ENCODE results near the gene GSDMA.
A peak's percentile ranks its signal among the peaks of the same experiment; 100 is the strongest.

Gene GSDMA, protein sequence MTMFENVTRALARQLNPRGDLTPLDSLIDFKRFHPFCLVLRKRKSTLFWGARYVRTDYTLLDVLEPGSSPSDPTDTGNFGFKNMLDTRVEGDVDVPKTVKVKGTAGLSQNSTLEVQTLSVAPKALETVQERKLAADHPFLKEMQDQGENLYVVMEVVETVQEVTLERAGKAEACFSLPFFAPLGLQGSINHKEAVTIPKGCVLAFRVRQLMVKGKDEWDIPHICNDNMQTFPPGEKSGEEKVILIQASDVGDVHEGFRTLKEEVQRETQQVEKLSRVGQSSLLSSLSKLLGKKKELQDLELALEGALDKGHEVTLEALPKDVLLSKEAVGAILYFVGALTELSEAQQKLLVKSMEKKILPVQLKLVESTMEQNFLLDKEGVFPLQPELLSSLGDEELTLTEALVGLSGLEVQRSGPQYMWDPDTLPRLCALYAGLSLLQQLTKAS

GRCh38 chr17:39962642-39963220, at the start of gene GSDMA:
GSDMA (plus strand) TSS chr17:39963004; CDS start chr17:39965688, 2,684 bp downstream.
- no peak for DNase-seq (ENCODE audit: low spot score)

DNA sequence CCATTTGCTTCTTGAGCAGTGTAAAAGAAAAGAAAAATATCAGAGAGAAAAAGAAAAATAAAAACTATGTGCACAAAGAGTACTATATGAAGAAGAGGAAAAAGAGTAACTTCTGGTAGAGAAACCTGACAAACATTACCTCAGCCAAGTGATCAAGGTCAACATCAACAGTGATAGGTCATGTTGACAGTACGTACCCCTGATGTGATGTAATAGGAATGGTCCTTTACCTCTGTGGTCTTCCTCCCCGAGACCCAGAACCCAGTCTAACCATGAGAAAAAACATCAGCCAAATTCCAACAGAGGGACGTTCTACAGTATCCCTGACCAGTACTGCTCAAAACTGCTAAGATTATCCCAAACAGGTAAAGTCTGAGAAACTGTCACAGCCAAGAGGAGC, 48.8 kb upstream of the GSDMA start:
- DNase-seq (ENCODE audit: low spot score) = no peak

GRCh38 chr17:39915559-39915958, 47.2 kb upstream of the GSDMA start:
- DNase-seq (ENCODE audit: low spot score) = no peak

GRCh38 chr17:39916918-39917317, 45.9 kb upstream of the GSDMA start:
- DNase-seq (ENCODE audit: low spot score) = no peak

DNA sequence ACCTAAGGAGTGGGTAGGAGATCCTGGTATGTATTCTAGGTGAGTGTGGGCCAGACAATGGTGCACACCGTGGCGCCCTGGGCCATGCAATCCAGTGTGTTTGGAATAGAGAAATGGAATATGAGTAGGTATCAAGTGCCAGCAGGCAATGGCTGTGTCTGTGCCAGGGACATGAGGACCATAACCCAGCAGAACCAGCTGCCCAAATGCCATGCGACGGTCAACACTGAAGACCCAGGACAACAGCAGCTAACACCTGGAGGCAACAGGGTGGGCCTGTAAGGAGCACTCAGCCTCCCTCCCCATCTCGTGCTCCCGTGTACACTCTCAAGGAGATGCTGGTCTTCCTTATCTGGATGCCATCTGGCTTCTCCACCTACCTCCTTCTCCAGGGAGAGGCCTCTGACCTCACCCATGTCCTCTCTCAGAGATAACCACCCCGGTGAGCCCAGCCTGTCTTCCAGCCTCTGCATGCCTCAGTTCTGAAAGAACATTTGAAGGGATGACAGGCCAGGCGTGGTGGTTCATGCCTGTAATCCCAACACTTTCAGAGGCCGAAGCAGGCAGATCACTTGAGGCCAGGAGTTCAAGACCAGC, 43.6 kb upstream of the GSDMA start:
- no peak for DNase-seq (ENCODE audit: low spot score)

DNA sequence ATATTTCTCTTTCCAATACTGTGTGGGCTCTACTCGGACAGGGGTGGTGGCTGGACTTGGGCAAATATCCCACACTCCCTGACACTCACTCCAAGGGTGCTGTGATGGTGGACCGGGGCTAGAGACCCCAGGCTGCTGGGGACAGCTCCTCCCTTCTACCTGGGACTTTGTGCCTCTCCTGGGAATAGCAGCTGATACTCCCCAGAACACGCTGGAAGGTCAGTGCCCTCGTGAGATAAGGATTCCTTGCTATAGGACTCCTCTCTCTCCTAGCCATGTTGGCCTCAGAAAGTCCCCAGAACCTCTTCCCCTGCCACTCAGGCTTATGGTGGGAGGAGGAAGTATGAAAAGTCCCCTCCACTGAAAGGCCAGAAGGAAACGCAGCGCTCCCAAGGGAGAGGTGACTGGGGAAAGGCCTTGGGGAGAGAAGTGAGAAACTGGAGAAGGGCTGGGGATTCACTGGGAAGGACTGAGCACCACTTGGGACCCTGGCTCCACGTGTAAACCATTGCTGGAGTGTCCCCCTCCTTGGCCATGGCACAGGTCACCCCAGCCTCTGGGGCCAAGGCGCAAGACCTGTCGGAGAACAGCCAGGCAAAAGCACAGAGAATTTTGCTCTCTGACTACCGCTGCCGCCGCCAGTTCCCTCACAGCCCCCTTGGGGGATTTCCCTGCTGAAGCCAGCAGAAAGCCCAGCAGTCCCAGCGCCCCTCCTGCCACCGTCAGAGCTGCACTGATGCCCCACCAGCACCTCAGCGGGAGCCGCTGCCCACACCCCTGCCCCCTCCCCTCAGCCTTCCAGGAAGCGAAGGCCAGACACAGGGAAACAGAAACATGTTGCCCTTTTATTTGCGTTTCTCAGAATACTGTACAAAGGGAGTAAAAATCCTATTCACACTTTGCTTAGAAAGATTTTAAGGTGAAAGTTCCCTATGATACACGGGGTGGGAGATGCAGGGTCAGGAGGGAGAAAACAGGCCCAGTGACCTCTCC, 42.3 kb upstream of the GSDMA start:
- DNase-seq (ENCODE audit: low spot score) = no peak

GRCh38 chr17:39921323-39921722, 41.5 kb upstream of the GSDMA start:
- no peak for DNase-seq (ENCODE audit: low spot score)

DNA sequence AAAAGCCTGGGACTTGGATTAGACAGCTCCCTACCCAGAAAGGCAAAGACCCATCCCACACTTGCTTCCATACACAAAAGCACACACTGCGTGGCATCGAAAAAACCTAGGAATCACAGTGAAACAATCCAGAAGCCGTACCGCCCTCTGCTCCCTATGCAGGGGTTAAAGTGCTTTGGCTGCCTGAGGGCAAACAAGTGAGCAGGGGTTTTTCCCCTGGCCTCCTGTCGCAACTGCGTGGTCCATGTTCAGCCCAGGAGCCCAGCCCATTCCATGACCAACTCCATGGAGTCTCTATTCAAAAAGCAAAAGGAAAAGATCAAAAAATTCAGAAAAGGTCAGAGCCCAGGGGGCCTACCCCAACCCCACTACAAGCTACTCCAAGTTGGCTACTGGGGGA, 40.8 kb upstream of the GSDMA start:
- DNase-seq (ENCODE audit: low spot score) = no peak

- no peak for DNase-seq (ENCODE audit: low spot score)
Measured at GRCh38 chr17:39923230-39923629, 39.6 kb upstream of the GSDMA start.

DNA sequence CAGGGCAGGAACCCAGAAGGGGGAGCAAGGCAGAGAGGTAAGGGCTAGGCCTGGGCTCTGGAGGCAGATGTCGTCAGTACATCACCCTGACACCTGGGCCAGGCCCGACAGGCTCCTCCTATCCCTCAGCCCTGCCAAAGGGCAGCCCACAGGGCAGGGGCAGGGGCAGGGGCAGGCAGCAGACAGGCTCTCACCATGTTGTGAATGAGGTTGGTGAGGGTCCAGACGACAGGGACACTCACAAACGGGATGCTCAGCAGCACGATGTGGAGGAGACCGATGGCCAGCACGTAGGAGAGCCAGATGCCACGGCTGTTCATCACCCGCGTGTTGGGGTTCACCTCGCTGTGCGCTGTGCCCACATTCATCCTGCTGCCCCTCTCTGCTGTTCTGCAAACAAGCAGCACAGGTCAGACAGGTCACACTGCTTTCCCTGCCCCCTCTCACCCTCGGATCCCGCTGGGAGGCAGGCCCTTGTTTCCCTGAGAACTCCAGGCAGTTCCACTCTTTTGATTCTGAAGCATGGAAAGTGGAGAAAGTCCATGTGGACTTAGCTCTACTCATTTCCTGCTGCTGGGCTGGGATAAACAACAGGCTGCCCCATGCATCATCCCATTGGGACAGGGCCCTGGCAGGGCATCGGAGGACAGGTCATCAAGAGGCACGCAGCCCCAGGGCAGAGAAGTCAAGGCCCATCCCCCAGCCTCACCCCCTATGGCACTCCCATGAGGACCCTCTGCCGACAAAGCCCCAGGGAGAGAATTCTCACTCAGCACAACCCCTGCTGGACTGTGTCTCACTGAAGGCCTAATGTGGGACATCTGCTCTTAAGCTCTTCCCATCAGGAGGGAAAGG, 38.7 kb upstream of the GSDMA start:
- DNase-seq (ENCODE audit: low spot score) = no peak

DNA sequence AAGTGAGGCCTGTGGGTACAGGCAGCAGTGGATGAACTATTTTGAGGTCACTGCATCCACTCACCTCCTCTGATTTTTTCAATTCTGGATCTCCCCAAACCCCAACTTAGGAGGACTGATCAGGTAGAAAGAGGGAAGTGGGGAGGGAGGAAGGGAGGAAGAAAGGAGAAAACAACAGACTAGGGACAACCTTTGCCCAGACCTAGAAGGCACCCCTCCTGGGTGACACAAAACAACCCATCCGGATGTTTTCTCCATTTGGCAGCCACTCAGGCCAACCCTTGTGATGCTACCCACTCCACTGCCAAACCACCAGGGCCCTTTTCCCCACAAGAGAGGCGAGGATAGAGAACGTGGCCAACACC, 38.1 kb upstream of the GSDMA start:
- no peak for DNase-seq (ENCODE audit: low spot score)

GRCh38 chr17:39925282-39926134, 37.3 kb upstream of the GSDMA start:
- DNase-seq (ENCODE audit: low spot score) = no peak

GRCh38 chr17:39926135-39926587, 36.6 kb upstream of the GSDMA start:
- DNase-seq (ENCODE audit: low spot score) = no peak

- no peak for DNase-seq (ENCODE audit: low spot score)
Measured at GRCh38 chr17:39926588-39927100, 36.2 kb upstream of the GSDMA start.

- DNase-seq (ENCODE audit: low spot score) = peak; percentile 88
Measured at GRCh38 chr17:39927101-39927928, 35.5 kb upstream of the GSDMA start, which contains the start of the genes LRRC3C and ORMDL3. LRRC3C (plus strand) TSS chr17:39927732; CDS start chr17:39941524, 13,792 bp downstream. ORMDL3 (minus strand) TSS chr17:39927601; CDS start chr17:39924203, 3,398 bp downstream.

DNA sequence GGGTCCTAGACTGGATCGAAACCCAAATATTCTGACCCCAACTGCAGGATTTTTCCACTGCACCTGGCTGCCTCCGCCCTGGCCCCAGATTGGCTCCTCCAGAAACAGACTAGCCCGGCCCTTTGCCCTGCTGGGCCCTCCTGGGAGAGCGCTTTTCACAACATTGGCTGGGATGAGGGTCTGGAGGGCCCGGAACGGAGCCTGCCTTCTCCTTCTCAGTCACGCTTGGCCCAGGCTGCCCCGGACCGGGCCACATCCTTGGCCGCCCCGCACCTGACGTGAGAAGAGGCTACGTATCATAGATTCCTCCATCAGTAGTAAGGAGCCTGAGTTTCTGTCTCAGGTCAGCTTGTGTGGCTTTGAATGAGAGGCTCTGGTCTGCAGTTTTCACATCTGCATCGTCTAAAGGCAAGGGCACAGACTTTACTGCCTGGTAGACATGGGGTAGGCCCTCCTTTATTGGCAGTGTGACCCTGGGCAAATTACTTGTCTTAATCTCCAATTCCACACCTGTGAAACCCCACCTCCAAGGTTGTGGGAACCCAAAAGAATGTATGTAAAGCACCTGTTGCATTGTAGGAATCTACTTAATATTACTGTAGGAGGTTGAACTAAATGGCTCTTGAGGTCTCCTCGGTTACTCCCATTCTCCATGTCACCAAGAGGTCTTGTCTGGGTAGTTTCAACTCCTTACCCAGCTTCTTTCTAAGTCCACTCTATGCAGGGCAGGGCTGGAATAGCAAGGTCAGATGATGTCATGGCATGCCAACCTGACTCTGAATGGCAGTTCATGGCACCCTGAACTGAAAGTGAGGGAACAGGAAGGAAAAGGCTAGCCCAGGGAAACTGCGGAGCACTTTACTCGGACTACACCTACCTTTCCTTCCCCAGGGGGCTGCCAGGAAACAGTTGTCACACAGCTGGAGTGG, 34.6 kb upstream of the GSDMA start:
- no peak for DNase-seq (ENCODE audit: low spot score)

GRCh38 chr17:39928858-39929645, 33.8 kb upstream of the GSDMA start:
- peak; percentile 38 for DNase-seq (ENCODE audit: low spot score)
